DMS153 treated with DMSO at 0.1 percent for 48 hours (cell line): ENCODE data around the gene DRD3.

Source experiments
- DNase-seq: peaks from one replicate; lab custom pipeline; 2025; ENCODE audit not compliant: unreplicated experiment; lab: John Stamatoyannopoulos, UW

DRD3 gene

GRCh38 chr3:114178770-114179368, at the start of gene DRD3:
Gene DRD3 (minus strand): TSS chr3:114179052. CDS start chr3:114171992, 7,060 bp downstream.
- DNase-seq: no peak

- no peak for DNase-seq
These were observed 48.2 kb upstream of the DRD3 start for GRCh38 chr3:114227076-114227475.

- DNase-seq: no peak
These were observed 47.5 kb upstream of the DRD3 start for GRCh38 chr3:114226313-114226712.

GRCh38 chr3:114223143-114223542, 44.3 kb upstream of the DRD3 start:
- DNase-seq: no peak

GRCh38 chr3:114221881-114222264, 43.0 kb upstream of the DRD3 start:
- no peak for DNase-seq

- DNase-seq: no peak
These were observed 42.5 kb upstream of the DRD3 start for GRCh38 chr3:114221165-114221880.

- no peak for DNase-seq
These were observed 40.9 kb upstream of the DRD3 start for GRCh38 chr3:114219741-114220140.

GRCh38 chr3:114218578-114219185, 39.8 kb upstream of the DRD3 start:
- DNase-seq: no peak

- DNase-seq: no peak
These were observed 39.2 kb upstream of the DRD3 start for GRCh38 chr3:114218006-114218405.

GRCh38 chr3:114217266-114217665, 38.4 kb upstream of the DRD3 start:
- DNase-seq: no peak

GRCh38 chr3:114216186-114216970, 37.5 kb upstream of the DRD3 start:
- DNase-seq: no peak

- no peak for DNase-seq
These were observed 35.9 kb upstream of the DRD3 start for GRCh38 chr3:114214542-114215341.

GRCh38 chr3:114213627-114214541, 35.0 kb upstream of the DRD3 start:
- DNase-seq: no peak

GRCh38 chr3:114213292-114213626, 34.4 kb upstream of the DRD3 start:
- no peak for DNase-seq

- DNase-seq: no peak
These were observed 33.8 kb upstream of the DRD3 start for GRCh38 chr3:114212646-114213045.

GRCh38 chr3:114207768-114208167, 28.9 kb upstream of the DRD3 start:
- no peak for DNase-seq

GRCh38 chr3:114206342-114206741, 27.5 kb upstream of the DRD3 start:
- DNase-seq: no peak

- no peak for DNase-seq
These were observed 26.7 kb upstream of the DRD3 start for GRCh38 chr3:114205541-114205940.

GRCh38 chr3:114194750-114195149, 15.9 kb upstream of the DRD3 start:
- no peak for DNase-seq

- no peak for DNase-seq
These were observed 13.3 kb upstream of the DRD3 start for GRCh38 chr3:114192136-114192535.
